ENCODE measurements around the gene CALCOCO1.

- TF ChIP-seq, protein P1, sequence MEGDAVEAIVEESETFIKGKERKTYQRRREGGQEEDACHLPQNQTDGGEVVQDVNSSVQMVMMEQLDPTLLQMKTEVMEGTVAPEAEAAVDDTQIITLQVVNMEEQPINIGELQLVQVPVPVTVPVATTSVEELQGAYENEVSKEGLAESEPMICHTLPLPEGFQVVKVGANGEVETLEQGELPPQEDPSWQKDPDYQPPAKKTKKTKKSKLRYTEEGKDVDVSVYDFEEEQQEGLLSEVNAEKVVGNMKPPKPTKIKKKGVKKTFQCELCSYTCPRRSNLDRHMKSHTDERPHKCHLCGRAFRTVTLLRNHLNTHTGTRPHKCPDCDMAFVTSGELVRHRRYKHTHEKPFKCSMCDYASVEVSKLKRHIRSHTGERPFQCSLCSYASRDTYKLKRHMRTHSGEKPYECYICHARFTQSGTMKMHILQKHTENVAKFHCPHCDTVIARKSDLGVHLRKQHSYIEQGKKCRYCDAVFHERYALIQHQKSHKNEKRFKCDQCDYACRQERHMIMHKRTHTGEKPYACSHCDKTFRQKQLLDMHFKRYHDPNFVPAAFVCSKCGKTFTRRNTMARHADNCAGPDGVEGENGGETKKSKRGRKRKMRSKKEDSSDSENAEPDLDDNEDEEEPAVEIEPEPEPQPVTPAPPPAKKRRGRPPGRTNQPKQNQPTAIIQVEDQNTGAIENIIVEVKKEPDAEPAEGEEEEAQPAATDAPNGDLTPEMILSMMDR (IDR thresholded peaks at IDR 0.05) = no peak
- no peak for TF ChIP-seq POLR2AphosphoS5 (IDR thresholded peaks at IDR 0.05; ENCODE audit: low read depth, low read length)
Observed at GRCh38 chr12:53728206-53728605, 954 bp upstream of the CALCOCO1 start.
